ENCODE data around the gene CTNS. TPM values are rescaled to one million over a fixed set of nuclear protein-coding genes. Genes with fewer than 3 reads are reported as not detected.

CTNS gene
- total and polyA plus RNA-seq, 2 of the 13 experiments (the other 11 are each of a cell fraction or from before 2014, with no cell fraction given): 9.5 to 13.7 TPM

DNA sequence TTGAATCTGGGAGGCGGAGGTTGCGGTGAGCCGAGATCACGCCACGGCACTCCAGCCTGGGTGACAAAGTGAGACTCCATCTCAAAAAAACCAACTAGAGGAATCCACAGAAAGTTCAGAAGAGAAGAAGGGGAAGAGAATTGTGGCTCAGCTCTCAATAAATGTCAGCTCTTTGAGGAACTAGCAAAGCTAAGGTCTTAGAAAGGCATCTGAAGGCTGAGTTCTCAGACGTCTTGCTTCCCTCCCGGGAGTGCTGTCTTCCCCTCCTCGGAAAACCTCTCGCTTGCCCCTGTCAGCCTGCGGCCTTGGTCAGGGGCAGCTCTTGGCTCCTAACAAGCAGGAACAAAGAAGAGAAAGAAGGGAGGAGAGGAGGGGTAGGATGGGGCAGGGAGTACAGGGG lies 5.8 kb upstream of the CTNS start (continued):
- TF ChIP-seq, protein P1, sequence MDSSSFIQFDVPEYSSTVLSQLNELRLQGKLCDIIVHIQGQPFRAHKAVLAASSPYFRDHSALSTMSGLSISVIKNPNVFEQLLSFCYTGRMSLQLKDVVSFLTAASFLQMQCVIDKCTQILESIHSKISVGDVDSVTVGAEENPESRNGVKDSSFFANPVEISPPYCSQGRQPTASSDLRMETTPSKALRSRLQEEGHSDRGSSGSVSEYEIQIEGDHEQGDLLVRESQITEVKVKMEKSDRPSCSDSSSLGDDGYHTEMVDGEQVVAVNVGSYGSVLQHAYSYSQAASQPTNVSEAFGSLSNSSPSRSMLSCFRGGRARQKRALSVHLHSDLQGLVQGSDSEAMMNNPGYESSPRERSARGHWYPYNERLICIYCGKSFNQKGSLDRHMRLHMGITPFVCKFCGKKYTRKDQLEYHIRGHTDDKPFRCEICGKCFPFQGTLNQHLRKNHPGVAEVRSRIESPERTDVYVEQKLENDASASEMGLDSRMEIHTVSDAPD (CRISPR knock-in tag; IDR thresholded peaks at IDR 0.05): no peak
- TF ChIP-seq, protein P2, sequence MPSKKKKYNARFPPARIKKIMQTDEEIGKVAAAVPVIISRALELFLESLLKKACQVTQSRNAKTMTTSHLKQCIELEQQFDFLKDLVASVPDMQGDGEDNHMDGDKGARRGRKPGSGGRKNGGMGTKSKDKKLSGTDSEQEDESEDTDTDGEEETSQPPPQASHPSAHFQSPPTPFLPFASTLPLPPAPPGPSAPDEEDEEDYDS (CRISPR knock-in tag; IDR thresholded peaks at IDR 0.05): no peak
- TF ChIP-seq SAFB2 (CRISPR knock-in tag; IDR thresholded peaks at IDR 0.05; ENCODE audit: borderline replicate concordance, low read depth): no peak

DNA sequence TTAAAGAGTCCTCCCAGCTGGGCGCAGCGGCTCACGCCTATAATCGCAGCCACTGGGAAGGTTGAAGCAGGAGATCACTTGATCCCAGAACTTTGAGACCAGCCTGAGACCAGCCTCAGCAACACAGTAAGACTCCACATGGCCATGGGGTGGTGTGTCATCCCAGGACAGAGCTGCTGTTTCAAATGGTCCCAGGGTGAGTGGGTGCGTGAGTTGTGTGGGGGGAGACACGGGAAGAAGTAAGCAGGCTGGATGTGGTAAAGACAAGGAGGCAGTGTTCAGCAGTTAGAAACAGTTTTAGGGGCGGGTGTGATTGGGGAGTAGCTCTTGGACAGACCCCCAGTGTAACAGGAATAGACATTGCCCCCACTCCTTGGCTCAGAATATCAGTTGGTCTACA lies 4.3 kb upstream of the CTNS start:
- Histone ChIP-seq H3K9me3 (ENCODE audit: low read length) (no peaks in the 10 kb centered on the region), H3K27me3 (ENCODE audit: control insufficient read depth in 1 of 2, insufficient read depth in 2 of 2, low read length in 2 of 2) (no peaks in the 10 kb centered on the region; a peak in 1 of 5 replicates), H3K4me2 (ENCODE audit: low read depth, low read length) (no peak overlapping the region), H3K36me3 (replicated peaks in 1 of 2; ENCODE audit: control insufficient read depth in 1 of 2, insufficient read depth in 2 of 2, low read length in 2 of 2) (peaks cover 20 to 43% of the 10 kb centered on the region in 2 experiments; a peak in 4 of 5 replicates), H3K27ac (ENCODE audit: extremely low read length, insufficient read depth, low read length) (no peak overlapping the region), H2AFZ (ENCODE audit: low read length) (no peak overlapping the region), H3K79me2 (ENCODE audit: insufficient read depth, low read length) (peaks cover 28% of the 10 kb centered on the region), H4K20me1 (ENCODE audit: insufficient read depth, low read length) (peaks cover 19% of the 10 kb centered on the region), H3K9ac (ENCODE audit: insufficient read depth, low read depth, low read length) (no peak overlapping the region), H3K4me3 (replicated peaks in 1 of 3; ENCODE audit: insufficient read depth in 1 of 3, low read depth in 2 of 3, low read length in 3 of 3) (no peak overlapping the region), H3K4me1 (ENCODE audit: insufficient read depth, low read length) (peaks cover 35% of the 10 kb centered on the region)
- ChIA-PET POLR2A (interaction anchor here (0.9 kb wide), 1 partner anchor 38 kb away, joined by 3 read pairs; no protein-coding TSS in a partner anchor), CTCF (ENCODE audit: low intra/inter-chr PET ratio, low total read pairs) (no interaction called here)
- no TSS peak for BruUV-seq (replicated peaks)
- WGBS (ENCODE audit: low lambda C conversion rate): 99% methylated on average over 7 of the region's 7 CpGs
- intact Hi-C loops (cut with micrococcal nuclease; ENCODE audit: unreplicated experiment): no loop called here
- in situ Hi-C loops (cut with HindIII; ENCODE audit: extremely low pct_ligation_motif_present, low pct_unique_long_range_greater_than_20kb): no loop called here
- DNase-seq (ENCODE audit: low spot score): no peak
- no peak for ATAC-seq
- FAIRE-seq: no peak
- TF ChIP-seq, protein P3, sequence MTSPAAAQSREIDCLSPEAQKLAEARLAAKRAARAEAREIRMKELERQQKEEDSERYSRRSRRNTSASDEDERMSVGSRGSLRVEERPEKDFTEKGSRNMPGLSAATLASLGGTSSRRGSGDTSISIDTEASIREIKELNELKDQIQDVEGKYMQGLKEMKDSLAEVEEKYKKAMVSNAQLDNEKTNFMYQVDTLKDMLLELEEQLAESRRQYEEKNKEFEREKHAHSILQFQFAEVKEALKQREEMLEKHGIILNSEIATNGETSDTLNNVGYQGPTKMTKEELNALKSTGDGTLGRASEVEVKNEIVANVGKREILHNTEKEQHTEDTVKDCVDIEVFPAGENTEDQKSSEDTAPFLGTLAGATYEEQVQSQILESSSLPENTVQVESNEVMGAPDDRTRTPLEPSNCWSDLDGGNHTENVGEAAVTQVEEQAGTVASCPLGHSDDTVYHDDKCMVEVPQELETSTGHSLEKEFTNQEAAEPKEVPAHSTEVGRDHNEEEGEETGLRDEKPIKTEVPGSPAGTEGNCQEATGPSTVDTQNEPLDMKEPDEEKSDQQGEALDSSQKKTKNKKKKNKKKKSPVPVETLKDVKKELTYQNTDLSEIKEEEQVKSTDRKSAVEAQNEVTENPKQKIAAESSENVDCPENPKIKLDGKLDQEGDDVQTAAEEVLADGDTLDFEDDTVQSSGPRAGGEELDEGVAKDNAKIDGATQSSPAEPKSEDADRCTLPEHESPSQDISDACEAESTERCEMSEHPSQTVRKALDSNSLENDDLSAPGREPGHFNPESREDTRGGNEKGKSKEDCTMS (CRISPR knock-in tag; conservative IDR thresholded peaks at IDR 0.05): no peak
- TF ChIP-seq, protein P4, sequence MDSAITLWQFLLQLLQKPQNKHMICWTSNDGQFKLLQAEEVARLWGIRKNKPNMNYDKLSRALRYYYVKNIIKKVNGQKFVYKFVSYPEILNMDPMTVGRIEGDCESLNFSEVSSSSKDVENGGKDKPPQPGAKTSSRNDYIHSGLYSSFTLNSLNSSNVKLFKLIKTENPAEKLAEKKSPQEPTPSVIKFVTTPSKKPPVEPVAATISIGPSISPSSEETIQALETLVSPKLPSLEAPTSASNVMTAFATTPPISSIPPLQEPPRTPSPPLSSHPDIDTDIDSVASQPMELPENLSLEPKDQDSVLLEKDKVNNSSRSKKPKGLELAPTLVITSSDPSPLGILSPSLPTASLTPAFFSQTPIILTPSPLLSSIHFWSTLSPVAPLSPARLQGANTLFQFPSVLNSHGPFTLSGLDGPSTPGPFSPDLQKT (CRISPR knock-in tag; IDR thresholded peaks at IDR 0.05; ENCODE audit: borderline replicate concordance): no peak
- TF ChIP-seq SUZ12 (IDR thresholded peaks at IDR 0.05; ENCODE audit: low read depth, low read length) (no peak), CHD2 (IDR thresholded peaks at IDR 0.05; ENCODE audit: low read depth, low read length) (no peak), IKZF4 (CRISPR knock-in tag; IDR thresholded peaks at IDR 0.05; ENCODE audit: borderline replicate concordance, low read depth, not compliant biosample characterization) (no peak), HOXA5 (CRISPR knock-in tag; IDR thresholded peaks at IDR 0.05) (no peak), PHF5A (CRISPR knock-in tag; IDR thresholded peaks at IDR 0.05; ENCODE audit: low read depth, unreplicated experiment) (no peak)

Measured in HepG2 (cell line).